H9 (cell line): ENCODE results near the gene NEUROD1. TPM values are rescaled to one million over a fixed set of nuclear protein-coding genes. Genes with fewer than 3 reads are reported as not detected.
A peak's percentile ranks its signal among the peaks of the same experiment; 100 is the strongest.

Experiments
- DNase-seq: peaks from one replicate; pipeline ENCODE4 v3.0.0-alpha.2; 2017
- H2AFZ ChIP-seq: one replicate; pipeline ENCODE4 v1.6.1; 2013; ENCODE audit warnings: mild to moderate bottlenecking, low read length, control low read depth, moderate library complexity
- H2AK5ac ChIP-seq: 2 replicates; pipeline ENCODE4 v1.6.1; 2013; ENCODE audit warnings: low read length, control low read depth, mixed read lengths; ENCODE audit not compliant: insufficient read length
- H2BK120ac ChIP-seq: one replicate; pipeline ENCODE4 v1.6.1; 2013; ENCODE audit warnings: low read depth, mild to moderate bottlenecking, low read length, control low read depth, inconsistent platforms; ENCODE audit not compliant: poor library complexity, severe bottlenecking
- H2BK12ac ChIP-seq: 2 replicates; pipeline ENCODE4 v1.6.1; 2013; ENCODE audit warnings: low read length, control low read depth, mixed read lengths, low read depth; ENCODE audit not compliant: insufficient read length
- H2BK15ac ChIP-seq: 2 replicates; pipeline ENCODE4 v1.6.1; 2013; ENCODE audit warnings: low read depth, low read length, control low read depth
- H2BK20ac ChIP-seq: one replicate; pipeline ENCODE4 v1.6.1; 2013; ENCODE audit warnings: low read depth, mild to moderate bottlenecking, low read length, control low read depth, inconsistent platforms; ENCODE audit not compliant: poor library complexity, severe bottlenecking
- H2BK5ac ChIP-seq: 2 replicates; pipeline ENCODE4 v1.6.1; 2013; ENCODE audit warnings: low read length, control low read depth, mixed read lengths; ENCODE audit not compliant: insufficient read length
- H3K14ac ChIP-seq: 2 replicates; pipeline ENCODE4 v1.6.1; 2013; ENCODE audit warnings: low read length, control low read depth; ENCODE audit not compliant: insufficient read depth
- H3K18ac ChIP-seq: 2 replicates; pipeline ENCODE4 v1.6.1; 2013; ENCODE audit warnings: low read depth, mild to moderate bottlenecking, mixed read lengths, low read length, control low read depth; ENCODE audit not compliant: insufficient read length
- H3K23ac ChIP-seq: 2 replicates; pipeline ENCODE4 v1.6.1; 2013; ENCODE audit warnings: low read length, control low read depth, mixed read lengths, low read depth; ENCODE audit not compliant: insufficient read length
- H3K23me2 ChIP-seq: 2 replicates; pipeline ENCODE4 v1.6.1; 2013; ENCODE audit warnings: low read depth, mild to moderate bottlenecking, mixed read lengths, low read length, control low read depth; ENCODE audit not compliant: insufficient read length, poor library complexity, severe bottlenecking
- H3K27ac ChIP-seq: 2 replicates; pipeline ENCODE4 v1.5.1; 2013; ENCODE audit warnings: low read length, control low read depth, mixed read lengths, low read depth; ENCODE audit not compliant: insufficient read length
- H3K27me3 ChIP-seq: 2 replicates; pipeline ENCODE4 v1.6.1; 2013; ENCODE audit warnings: low read length, control low read depth, inconsistent platforms; ENCODE audit not compliant: insufficient read depth
- H3K4ac ChIP-seq: 2 replicates; pipeline ENCODE4 v1.6.1; 2013; ENCODE audit warnings: low read depth, mild to moderate bottlenecking, control low read depth, inconsistent platforms, low read length, moderate library complexity
- H3K4me1 ChIP-seq: 2 replicates; pipeline ENCODE4 v1.6.1; 2013; ENCODE audit warnings: low read length, control low read depth, inconsistent platforms; ENCODE audit not compliant: insufficient read depth
- H3K4me2 ChIP-seq: 2 replicates; pipeline ENCODE4 v1.6.1; 2013; ENCODE audit warnings: low read length, control low read depth, mixed read lengths; ENCODE audit not compliant: insufficient read length, insufficient read depth
- H3K56ac ChIP-seq: 2 replicates; pipeline ENCODE4 v1.6.1; 2013; ENCODE audit warnings: low read depth, mild to moderate bottlenecking, mixed read lengths, low read length, control low read depth; ENCODE audit not compliant: insufficient read length
- H3K79me1 ChIP-seq: 2 replicates; pipeline ENCODE4 v1.6.1; 2013; ENCODE audit warnings: low read depth, mild to moderate bottlenecking, moderate library complexity, low read length, control low read depth, inconsistent platforms; ENCODE audit not compliant: insufficient read depth, poor library complexity, severe bottlenecking
- H3K79me2 ChIP-seq: 2 replicates; pipeline ENCODE4 v1.6.1; 2013; ENCODE audit warnings: low read length, control low read depth, inconsistent platforms; ENCODE audit not compliant: insufficient read depth
- H3K9ac ChIP-seq: 2 replicates; pipeline ENCODE4 v1.6.1; 2013; ENCODE audit warnings: low read length, control low read depth, mixed read lengths; ENCODE audit not compliant: insufficient read length; ENCODE audit errors: extremely low read depth
- H3K9me3 ChIP-seq: one replicate; pipeline ENCODE4 v1.6.1; 2013; ENCODE audit warnings: low read depth, low read length, inconsistent platforms; ENCODE audit not compliant: control insufficient read depth
- H3T11ph ChIP-seq: one replicate; pipeline ENCODE4 v1.6.1; 2013; ENCODE audit warnings: mild to moderate bottlenecking, low read length, control low read depth, inconsistent platforms
- H4K20me1 ChIP-seq: one replicate; pipeline ENCODE4 v1.6.1; 2013; ENCODE audit not compliant: control insufficient read depth, insufficient read length, insufficient read depth
- H4K5ac ChIP-seq: 2 replicates; pipeline ENCODE4 v1.6.1; 2013; ENCODE audit warnings: low read depth, mild to moderate bottlenecking, mixed read lengths, low read length, control low read depth; ENCODE audit not compliant: insufficient read length
- H4K8ac ChIP-seq: replicated peaks from 2 replicates; pipeline ENCODE4 v1.6.1; 2013; ENCODE audit warnings: low read length, control low read depth, mixed read lengths, low read depth; ENCODE audit not compliant: insufficient read length
- H4K91ac ChIP-seq: 2 replicates; pipeline ENCODE4 v1.6.1; 2013; ENCODE audit warnings: low read depth, mild to moderate bottlenecking, moderate library complexity, mixed read lengths, low read length, control low read depth; ENCODE audit not compliant: insufficient read length
- H3K27ac Mint-ChIP-seq, 3 experiments: 2 replicates in 2 of 3; 3 replicates in 1 of 3; pipeline ENCODE4 v1.8.0; 2020 to 2021; ENCODE audit warnings: mixed read lengths in 3 of 3, mild to moderate bottlenecking in 1 of 3, moderate library complexity in 1 of 3
- H3K27me3 Mint-ChIP-seq: 2 replicates; pipeline ENCODE4 v1.8.0; 2021; ENCODE audit warnings: low read depth, mild to moderate bottlenecking, moderate library complexity, mixed read lengths
- H3K36me3 Mint-ChIP-seq, 3 experiments: 2 replicates in 2 of 3; 3 replicates in 1 of 3; pipeline ENCODE4 v1.8.0; 2020 to 2021; ENCODE audit warnings: low read depth in 3 of 3, mixed read lengths in 3 of 3; ENCODE audit not compliant: insufficient read depth in 1 of 3
- H3K4me1 Mint-ChIP-seq, 2 experiments: 2 replicates each; pipeline ENCODE4 v1.8.0; 2020; ENCODE audit warnings: mixed read lengths in 2 of 2
- H3K4me3 Mint-ChIP-seq, 2 experiments: 2 replicates in 1 of 2; 3 replicates in 1 of 2; pipeline ENCODE4 v1.8.0; 2020 to 2021; ENCODE audit warnings: mild to moderate bottlenecking in 2 of 2, mixed read lengths in 2 of 2, moderate library complexity in 1 of 2
- H3K9me3 Mint-ChIP-seq, 2 experiments: 2 replicates in 1 of 2; 3 replicates in 1 of 2; pipeline ENCODE4 v1.8.0; 2020; ENCODE audit warnings: mild to moderate bottlenecking in 2 of 2, mixed read lengths in 2 of 2, moderate library complexity in 1 of 2
- CTCF ChIP-seq: fragments of 200-600 bp; sonication (generic); conservative IDR thresholded peaks from 3 replicates; pipeline ENCODE4 v1.8.0; 2021; ENCODE audit warnings: antibody characterized with exemption, mild to moderate bottlenecking
- whole genome bisulfite sequencing: extraction: QIAGEN DNeasy Blood & Tissue Kit; methylation state at CpG from one replicate; pipeline ENCODE4 v1.1.7; 2013; ENCODE audit warnings: missing lambda C conversion rate, low lambda C conversion rate, mixed read lengths; ENCODE audit not compliant: insufficient read length; ENCODE audit errors: extremely low coverage; 5-methylcytosine and 5-hydroxymethylcytosine counted together
- total RNA-seq: library from RNA; stranded (reverse); gene quantifications from 2 replicates; pipeline ENCODE4 v1.2.1, GENCODE V29; 2021

Gene NEUROD1
- total RNA-seq, 1 experiment from 2014 or later: not detected

- no peak for TF ChIP-seq CTCF
- Histone ChIP-seq H3K23me2 (peaks cover 20% of the 10 kb centered on the region), H4K20me1 (no peaks in the 10 kb centered on the region), H3K79me1 (no peaks in the 10 kb centered on the region), H4K91ac (no peak overlapping the region), H3T11ph (no peak overlapping the region), H3K14ac (no peak overlapping the region), H3K4me1 (peaks cover 2% of the 10 kb centered on the region; the same call in 1 of the 2 replicates), H4K5ac (no peak overlapping the region), H3K56ac (no peak overlapping the region), H3K27ac (no peak overlapping the region), H2AFZ (no peak overlapping the region), H3K27me3 (peaks cover 60% of the 10 kb centered on the region), H2BK120ac (no peak overlapping the region), H3K18ac (no peak overlapping the region), H3K4ac (no peak overlapping the region), H2AK5ac (no peak overlapping the region), H3K79me2 (no peaks in the 10 kb centered on the region), H2BK12ac (no peak overlapping the region), H2BK5ac (no peak overlapping the region), H4K8ac (no peak overlapping the region), H2BK20ac (no peak overlapping the region), H3K9me3 (no peaks in the 10 kb centered on the region), H2BK15ac (no peak overlapping the region), H3K4me2 (peak overlapping the region; percentile 66), H3K23ac (no peak overlapping the region), H3K9ac (no peak overlapping the region)
- Mint-ChIP-seq H3K36me3 (no peaks in the 10 kb centered on the region; a peak in 1 of 7 replicates), H3K27me3 (peaks cover 98% of the 10 kb centered on the region), H3K4me3 (peak overlapping the region in 1 of 2 experiments; percentile 30; a peak in 3 of 5 replicates), H3K27ac (no peak overlapping the region), H3K9me3 (peaks cover 2 to 4% of the 10 kb centered on the region in 2 experiments; a peak in 3 of 5 replicates), H3K4me1 (peaks cover 31 to 55% of the 10 kb centered on the region in 2 experiments)
- no CpG with 5 or more reads among the region's 20 CpGs for WGBS
- no peak for DNase-seq
These were observed 755 bp downstream of the NEUROD1 start for GRCh38 chr2:181679544-181679979.
